HuH-7.5 (cell line): ENCODE results near the gene GSTM2.
"Not testable (repeated sequence)": the region's sequence is repeated elsewhere in the genome, so short reads cannot be mapped to it uniquely, and the experiment has no call there.

ENCODE experiments used
- DNase-seq: peaks from one replicate; pipeline ENCODE4 v3.0.0; 2011; ENCODE audit warnings: low spot score

The GSTM2 gene

GRCh38 chr1:109644670-109645069, 23.2 kb upstream of the GSTM2 start:
- DNase-seq: no peak

- DNase-seq: no peak
These were observed 18.4 kb upstream of the GSTM2 start for GRCh38 chr1:109649491-109649914.

GRCh38 chr1:109650609-109651008, 17.2 kb upstream of the GSTM2 start:
- DNase-seq: no peak

GRCh38 chr1:109652402-109652801, 15.5 kb upstream of the GSTM2 start:
- no peak for DNase-seq

- no peak for DNase-seq
These were observed 14.6 kb upstream of the GSTM2 start for GRCh38 chr1:109653306-109653705.

GRCh38 chr1:109654519-109654918, 13.3 kb upstream of the GSTM2 start:
- no peak for DNase-seq

GRCh38 chr1:109655615-109656519, 12.0 kb upstream of the GSTM2 start, which contains the start of gene GSTM4:
Gene GSTM4 (plus strand): TSS chr1:109656099. CDS start chr1:109656390, 291 bp downstream.
- peak; percentile 80 for DNase-seq

- no peak for DNase-seq
These were observed 10.5 kb upstream of the GSTM2 start for GRCh38 chr1:109657395-109657794.

GRCh38 chr1:109657970-109658369, 9.9 kb upstream of the GSTM2 start:
- DNase-seq: no peak

- DNase-seq: no peak
These were observed 9.3 kb upstream of the GSTM2 start for GRCh38 chr1:109658533-109659042.

- DNase-seq: no peak
These were observed 8.7 kb upstream of the GSTM2 start for GRCh38 chr1:109659145-109659544.

- no peak for DNase-seq
These were observed 7.7 kb upstream of the GSTM2 start for GRCh38 chr1:109659997-109660690.

- not testable (repeated sequence) for DNase-seq
These were observed 7.2 kb upstream of the GSTM2 start for GRCh38 chr1:109660691-109661026.

- no peak for DNase-seq
These were observed 6.5 kb upstream of the GSTM2 start for GRCh38 chr1:109661391-109661790.

- no peak for DNase-seq
These were observed 3.2 kb upstream of the GSTM2 start for GRCh38 chr1:109664671-109665070.

GRCh38 chr1:109668123-109668775, 392 bp downstream of the GSTM2 start:
- no peak for DNase-seq

- DNase-seq: no peak
These were observed 1.5 kb downstream of the GSTM2 start for GRCh38 chr1:109669246-109669948.

- DNase-seq: not testable (repeated sequence)
These were observed 2.1 kb downstream of the GSTM2 start for GRCh38 chr1:109669949-109670302.

GRCh38 chr1:109671067-109671466, 3.2 kb downstream of the GSTM2 start:
- no peak for DNase-seq

- not testable (repeated sequence) for DNase-seq
These were observed 6.0 kb downstream of the GSTM2 start for GRCh38 chr1:109673861-109674260.

GRCh38 chr1:109676683-109677381, 9.0 kb downstream of the GSTM2 start:
- DNase-seq: not testable (repeated sequence)
